Hair follicular keratinocyte (primary cell): Measurements from ENCODE around the gene OR4M1. TPM values are rescaled to one million over a fixed set of nuclear protein-coding genes. Genes with fewer than 3 reads are reported as not detected.

Experiments used
- total RNA-seq: library from RNA; depleted of rRNA; stranded (reverse); fragments of >200 nt; gene quantifications from 2 replicates; pipeline ENCODE4 v1.2.3, GENCODE V29; 2015

Gene OR4M1, protein sequence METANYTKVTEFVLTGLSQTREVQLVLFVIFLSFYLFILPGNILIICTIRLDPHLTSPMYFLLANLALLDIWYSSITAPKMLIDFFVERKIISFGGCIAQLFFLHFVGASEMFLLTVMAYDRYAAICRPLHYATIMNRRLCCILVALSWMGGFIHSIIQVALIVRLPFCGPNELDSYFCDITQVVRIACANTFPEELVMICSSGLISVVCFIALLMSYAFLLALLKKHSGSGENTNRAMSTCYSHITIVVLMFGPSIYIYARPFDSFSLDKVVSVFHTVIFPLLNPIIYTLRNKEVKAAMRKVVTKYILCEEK
- total RNA-seq: not detected in 2 replicates

DNA sequence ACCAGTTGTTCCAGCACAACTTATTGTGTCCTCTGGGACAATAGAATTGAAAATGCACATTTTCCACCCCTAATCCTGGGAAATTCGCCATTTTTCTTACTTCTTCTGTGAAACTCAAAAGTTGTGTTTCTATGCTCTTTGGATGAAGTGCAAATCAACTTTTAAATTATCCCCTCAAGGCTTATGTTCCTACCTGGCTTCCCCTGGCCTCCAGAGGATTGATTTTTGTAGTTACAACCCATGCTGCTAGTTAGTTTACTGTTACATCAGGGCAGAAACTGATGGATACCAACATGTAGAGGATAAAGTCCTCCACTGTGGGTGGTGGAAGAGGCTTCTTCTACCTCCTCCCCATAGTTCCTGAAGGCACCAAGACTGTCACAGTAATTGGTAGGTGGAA, at the start of gene OR4M1:
Gene OR4M1 (plus strand): TSS at position 301 of the 400 bp plus-strand sequence. CDS start 6,819 bp downstream, outside the sequence.

GRCh38 chr14:19743256-19743655, 30.0 kb upstream of the OR4M1 start, which contains the start of gene OR4Q3:
Gene OR4Q3 (plus strand): TSS chr14:19743571.

GRCh38 chr14:19803470-19803869, 30.2 kb downstream of the OR4M1 start, which contains the start of gene OR4N2:
Gene OR4N2 (plus strand): TSS chr14:19803770. CDS start chr14:19827449, 23,679 bp downstream.

Other genes starting within 250 kb of the OR4M1 start
- not detected in 2 replicates for gene OR11H2, start 59.6 kb upstream of the OR4M1 start, total RNA-seq
- gene OR4Q3, start 29.9 kb upstream of the OR4M1 start, total RNA-seq: not detected in 2 replicates
- gene OR4N2, start 30.3 kb downstream of the OR4M1 start, total RNA-seq: not detected in 2 replicates
- gene OR4K2, start 101.6 kb downstream of the OR4M1 start, total RNA-seq: not detected in 2 replicates
- gene OR4K5, start 147.1 kb downstream of the OR4M1 start, total RNA-seq: not detected in 2 replicates
- gene OR4K1, start 157.4 kb downstream of the OR4M1 start, total RNA-seq: not detected in 2 replicates
- gene OR4K15, start 202.1 kb downstream of the OR4M1 start, total RNA-seq: not detected in 2 replicates
- gene OR4Q2, start 228.7 kb downstream of the OR4M1 start, total RNA-seq: not detected in 2 replicates
- gene OR4K14, start 245.8 kb downstream of the OR4M1 start, total RNA-seq: not detected in 2 replicates